Activated naive CD4-positive, alpha-beta T cell treated with anti-CD3 and anti-CD28 coated beads, Interleukin-2, amount 50 U/mL, for 72 hours (primary cell): ENCODE measurements around the gene DNM1. TPM values are rescaled to one million over a fixed set of nuclear protein-coding genes. Genes with fewer than 3 reads are reported as not detected.

Experiments
- ATAC-seq, 2 donors: fragments of 150-1000 bp; cut with Tn5 transposase; 2 replicates each; pipeline ENCODE4 v1.10.0; 2021; ENCODE audit warnings: mild to moderate bottlenecking in 2 of 2, moderate library complexity in 2 of 2
- DNase-seq, 2 donors: peaks; one replicate each; pipeline ENCODE4 v3.0.0; 2021 to 2022; ENCODE audit warnings: low spot score in 2 of 2
- H3K27ac Mint-ChIP-seq, 2 donors: one replicate each; pipeline ENCODE4 v1.8.0; 2022; ENCODE audit warnings: mild to moderate bottlenecking in 2 of 2, mixed read lengths in 2 of 2
- H3K36me3 Mint-ChIP-seq, 2 donors: one replicate each; pipeline ENCODE4 v1.8.0; 2022; ENCODE audit warnings: mixed read lengths in 2 of 2
- H3K9me3 Mint-ChIP-seq, 2 donors: one replicate each; pipeline ENCODE4 v1.8.0; 2022; ENCODE audit warnings: mixed read lengths in 2 of 2
- total RNA-seq, 2 donors: library from RNA; stranded (reverse); gene quantifications; one replicate each; pipeline ENCODE4 v1.2.3, GENCODE V29; 2022

Gene DNM1
- total RNA-seq, 2 donors from 2014 or later = 1.6 to 5.1 TPM

GRCh38 chr9:128231638-128232527, 28.7 kb downstream of the DNM1 start:
- ATAC-seq (peak; percentile 13 to 31), DNase-seq (no peak)
- no peak overlapping the region for H3K27ac Mint-ChIP-seq
- H3K36me3 Mint-ChIP-seq = no peaks in the 10 kb centered on the region
- no peaks in the 10 kb centered on the region for H3K9me3 Mint-ChIP-seq

DNA sequence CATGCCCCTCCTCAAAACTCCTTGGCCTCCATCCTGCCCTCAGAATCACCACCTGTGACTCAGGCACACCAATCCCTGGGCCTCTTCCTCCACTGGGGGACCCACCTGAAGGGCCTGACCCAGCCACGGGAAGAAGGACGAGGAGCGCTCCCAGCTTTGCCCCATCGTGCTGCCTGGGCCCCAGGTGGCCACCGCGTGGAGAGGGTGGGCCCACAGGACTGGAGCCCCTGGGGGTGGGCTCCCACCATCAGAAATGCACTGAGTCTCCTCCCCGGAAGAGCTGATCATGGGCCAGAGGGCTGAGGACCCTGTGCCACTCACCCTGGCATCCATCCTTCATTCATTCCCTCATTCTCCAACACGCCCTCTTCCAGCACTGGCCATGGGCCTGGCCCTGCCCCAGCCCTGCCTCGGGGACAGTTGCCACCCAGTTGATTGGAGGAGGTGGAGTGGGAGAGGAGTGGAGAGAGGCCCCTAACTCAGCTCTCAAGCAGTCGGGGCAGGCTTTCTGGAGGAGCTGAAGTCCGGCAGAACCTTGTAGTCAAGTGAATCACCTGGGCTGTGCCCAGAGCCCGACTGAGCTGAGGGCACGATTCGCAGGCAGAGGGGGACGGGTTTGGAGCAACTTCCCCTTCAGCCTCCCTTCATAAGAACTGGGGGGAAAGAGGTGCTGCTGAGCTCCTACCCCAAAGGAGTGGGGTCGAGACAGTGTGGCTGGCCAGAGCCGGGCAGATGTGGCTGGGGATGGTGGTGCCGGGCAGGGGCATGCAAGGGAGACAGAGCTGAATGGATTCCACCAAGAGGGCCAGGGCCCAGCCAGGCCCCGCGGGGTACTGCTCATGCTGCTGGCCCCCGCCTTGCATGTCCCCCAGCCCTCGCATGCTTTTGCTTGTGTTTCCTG, 29.6 kb downstream of the DNM1 start:
- Mint-ChIP-seq H3K9me3 (no peaks in the 10 kb centered on the region), H3K36me3 (no peaks in the 10 kb centered on the region), H3K27ac (no peak overlapping the region)
- no peak for DNase-seq
- ATAC-seq = no peak

- Mint-ChIP-seq H3K36me3 (no peaks in the 10 kb centered on the region), H3K27ac (peak overlapping the region in 1 of 2 donors; percentile 20), H3K9me3 (no peaks in the 10 kb centered on the region)
- DNase-seq (no peak), ATAC-seq (no peak)
Observed at GRCh38 chr9:128233817-128234406, 30.7 kb downstream of the DNM1 start.

DNA sequence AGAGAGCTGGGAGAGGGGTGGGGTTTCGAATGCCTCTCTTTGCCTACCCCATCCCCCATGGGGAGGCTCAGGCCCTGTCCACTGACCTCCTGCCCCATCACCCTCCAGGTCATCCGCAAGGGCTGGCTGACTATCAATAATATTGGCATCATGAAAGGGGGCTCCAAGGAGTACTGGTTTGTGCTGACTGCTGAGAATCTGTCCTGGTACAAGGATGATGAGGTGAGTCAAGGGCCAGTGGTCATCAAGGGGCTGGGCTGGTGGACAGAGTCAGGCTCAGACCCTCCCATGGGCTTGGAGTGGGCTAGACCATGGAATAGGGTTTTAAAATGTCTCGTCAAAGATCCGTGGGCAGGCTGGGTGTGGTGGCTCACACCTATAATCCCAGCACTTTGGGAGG, 38.9 kb downstream of the DNM1 start:
- Mint-ChIP-seq H3K36me3 (no peaks in the 10 kb centered on the region), H3K27ac (no peak overlapping the region), H3K9me3 (no peaks in the 10 kb centered on the region)
- ATAC-seq = no peak
- no peak for DNase-seq

DNA sequence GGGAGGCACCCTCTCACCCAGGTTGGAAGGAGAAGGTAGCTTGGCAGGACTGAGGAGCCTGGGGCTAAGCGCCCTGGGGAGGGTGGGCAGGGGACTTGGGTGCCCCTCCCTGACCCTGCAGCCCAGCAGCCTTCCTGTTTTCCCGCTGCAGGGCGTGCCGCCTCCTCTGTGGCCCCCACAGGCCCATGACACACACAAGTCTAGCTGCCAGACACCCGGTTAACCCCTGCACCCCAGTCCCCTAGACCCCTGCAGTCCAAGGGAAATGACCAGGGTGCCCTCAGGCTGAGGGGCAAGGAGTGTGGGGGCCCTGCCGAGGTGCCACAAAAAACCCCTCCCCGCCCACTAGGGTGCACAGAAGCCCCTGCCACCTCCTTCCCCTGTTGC, 39.6 kb downstream of the DNM1 start:
- Mint-ChIP-seq H3K9me3 (no peaks in the 10 kb centered on the region), H3K36me3 (no peaks in the 10 kb centered on the region), H3K27ac (no peak overlapping the region)
- DNase-seq = no peak
- no peak for ATAC-seq

- DNase-seq (no peak), ATAC-seq (no peak)
- H3K9me3 Mint-ChIP-seq = no peaks in the 10 kb centered on the region
- no peak overlapping the region for H3K27ac Mint-ChIP-seq
- H3K36me3 Mint-ChIP-seq = no peaks in the 10 kb centered on the region
Observed at GRCh38 chr9:128243215-128244018, 40.2 kb downstream of the DNM1 start.

GRCh38 chr9:128244091-128244836, 41.1 kb downstream of the DNM1 start:
- no peak for DNase-seq
- no peak for ATAC-seq
- Mint-ChIP-seq H3K36me3 (no peaks in the 10 kb centered on the region), H3K27ac (no peak overlapping the region), H3K9me3 (no peaks in the 10 kb centered on the region)

GRCh38 chr9:128244837-128245231, 41.7 kb downstream of the DNM1 start:
- H3K9me3 Mint-ChIP-seq = no peaks in the 10 kb centered on the region
- H3K36me3 Mint-ChIP-seq = no peaks in the 10 kb centered on the region
- H3K27ac Mint-ChIP-seq = no peak overlapping the region
- ATAC-seq (no peak), DNase-seq (no peak)

GRCh38 chr9:128245421-128246151, 42.4 kb downstream of the DNM1 start:
- ATAC-seq (no peak), DNase-seq (no peak)
- H3K27ac Mint-ChIP-seq = no peak overlapping the region
- no peaks in the 10 kb centered on the region for H3K9me3 Mint-ChIP-seq
- H3K36me3 Mint-ChIP-seq = no peaks in the 10 kb centered on the region

DNA sequence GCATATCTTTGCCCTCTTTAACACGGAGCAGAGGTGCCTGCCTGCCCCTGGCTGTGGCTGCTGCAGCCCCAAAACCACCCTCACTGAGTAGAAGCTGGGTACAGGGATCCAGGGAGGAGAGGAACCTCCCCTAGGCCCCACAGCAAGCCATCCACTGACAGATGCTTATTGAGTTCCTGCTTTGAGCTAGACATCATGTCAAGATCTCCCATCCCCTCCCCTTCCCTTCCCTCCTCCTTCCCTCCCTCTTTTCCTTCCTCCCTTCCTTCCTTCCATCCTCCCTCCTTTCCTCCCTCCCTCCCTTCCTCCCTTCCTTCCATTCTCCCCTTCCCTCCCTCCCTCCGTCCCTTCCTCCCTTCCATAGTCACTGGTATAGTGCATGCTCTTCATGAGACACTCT, 43.3 kb downstream of the DNM1 start:
- Mint-ChIP-seq H3K27ac (no peak overlapping the region), H3K36me3 (no peaks in the 10 kb centered on the region), H3K9me3 (no peaks in the 10 kb centered on the region)
- DNase-seq (no peak), ATAC-seq (no peak)

- no peak for DNase-seq
- Mint-ChIP-seq H3K36me3 (no peaks in the 10 kb centered on the region), H3K9me3 (no peaks in the 10 kb centered on the region), H3K27ac (no peak overlapping the region)
- no peak for ATAC-seq
Observed at GRCh38 chr9:128247226-128247803, 44.1 kb downstream of the DNM1 start.

- ATAC-seq (no peak), DNase-seq (no peak)
- H3K27ac Mint-ChIP-seq = no peak overlapping the region
- H3K36me3 Mint-ChIP-seq = no peaks in the 10 kb centered on the region
- no peaks in the 10 kb centered on the region for H3K9me3 Mint-ChIP-seq
Observed at GRCh38 chr9:128249558-128249907, 46.4 kb downstream of the DNM1 start.

GRCh38 chr9:128249908-128250838, 47.0 kb downstream of the DNM1 start:
- Mint-ChIP-seq H3K27ac (no peak overlapping the region), H3K9me3 (no peaks in the 10 kb centered on the region), H3K36me3 (no peaks in the 10 kb centered on the region)
- ATAC-seq = peak; percentile 90 to 94
- peak; percentile 90 to 100 for DNase-seq
